ENCODE data around the gene PRKCA.

The PRKCA gene

GRCh38 chr17:66725956-66726355, 423.5 kb downstream of the PRKCA start:
- DNase-seq: no peak

- DNase-seq: no peak
These were observed 424.0 kb downstream of the PRKCA start for GRCh38 chr17:66726371-66726770.

- no peak for DNase-seq
These were observed 424.4 kb downstream of the PRKCA start for GRCh38 chr17:66726846-66727245.

GRCh38 chr17:66727634-66728570, 425.5 kb downstream of the PRKCA start:
- DNase-seq: peak; percentile 67

GRCh38 chr17:66730461-66730923, 428.1 kb downstream of the PRKCA start:
- no peak for DNase-seq

GRCh38 chr17:66733759-66734158, 431.3 kb downstream of the PRKCA start:
- DNase-seq: no peak

GRCh38 chr17:66734186-66734943, 432.0 kb downstream of the PRKCA start:
- no peak for DNase-seq

GRCh38 chr17:66737524-66737923, 435.1 kb downstream of the PRKCA start:
- DNase-seq: no peak

- DNase-seq: no peak
These were observed 435.9 kb downstream of the PRKCA start for GRCh38 chr17:66738301-66738700.

- DNase-seq: no peak
These were observed 437.1 kb downstream of the PRKCA start for GRCh38 chr17:66739553-66739952.

GRCh38 chr17:66740226-66740625, 437.8 kb downstream of the PRKCA start:
- DNase-seq: no peak

- DNase-seq: no peak
These were observed 441.1 kb downstream of the PRKCA start for GRCh38 chr17:66743511-66743910.

- DNase-seq: no peak
These were observed 444.3 kb downstream of the PRKCA start for GRCh38 chr17:66746736-66747135.

GRCh38 chr17:66747578-66748275, 445.3 kb downstream of the PRKCA start:
- DNase-seq: no peak

GRCh38 chr17:66748578-66748977, 446.2 kb downstream of the PRKCA start:
- no peak for DNase-seq

GRCh38 chr17:66749217-66749832, 446.9 kb downstream of the PRKCA start:
- DNase-seq: no peak

- DNase-seq: no peak
These were observed 447.7 kb downstream of the PRKCA start for GRCh38 chr17:66750116-66750515.

GRCh38 chr17:66750781-66751543, 448.5 kb downstream of the PRKCA start:
- DNase-seq: no peak

GRCh38 chr17:66751771-66752170, 449.4 kb downstream of the PRKCA start:
- no peak for DNase-seq

- DNase-seq: no peak
These were observed 450.0 kb downstream of the PRKCA start for GRCh38 chr17:66752411-66752810.

- DNase-seq: no peak
These were observed 450.9 kb downstream of the PRKCA start for GRCh38 chr17:66753126-66753920.
